ENCODE measurements around the gene FOXP1. TPM values are rescaled to one million over a fixed set of nuclear protein-coding genes. Genes with fewer than 3 reads are reported as not detected.

The FOXP1 gene
- total RNA-seq, 2 donors from 2014 or later = 377 to 395 TPM

GRCh38 chr3:71461749-71462483 lies 121.6 kb downstream of the FOXP1 start:
- no peak for DNase-seq
- peak overlapping the region; percentile 95 for H3K27ac Mint-ChIP-seq
- no peak for ATAC-seq
- H3K4me1 Mint-ChIP-seq = peaks cover 44% of the 10 kb centered on the region
- H3K27me3 Mint-ChIP-seq = no peaks in the 10 kb centered on the region
- peaks cover 10% of the 10 kb centered on the region for H3K36me3 Mint-ChIP-seq (ENCODE audit: low read depth)
- H3K4me3 Mint-ChIP-seq = no peak overlapping the region
- no peaks in the 10 kb centered on the region for H3K9me3 ChIP-seq (ENCODE audit: control insufficient read depth, low read length, poor library complexity, severe bottlenecking)

DNA sequence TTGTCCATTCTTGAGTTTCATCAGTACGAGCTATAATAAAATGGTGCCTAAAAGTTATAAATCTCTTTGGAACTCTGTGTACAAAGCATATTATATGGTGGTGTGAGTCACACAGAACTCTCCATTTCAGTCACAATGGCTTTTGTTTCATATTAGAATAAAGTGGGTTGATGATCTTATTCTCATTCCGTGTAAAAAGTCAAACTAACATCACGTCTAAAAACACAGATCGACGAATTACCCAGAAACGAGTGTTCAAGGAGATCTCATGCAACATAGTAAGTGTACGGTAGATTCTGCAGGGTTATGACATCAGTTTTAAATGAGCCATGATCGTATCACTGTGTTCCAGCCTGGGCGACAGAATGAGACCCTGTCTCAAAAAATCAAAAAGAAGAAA lies 122.4 kb downstream of the FOXP1 start:
- no peak for DNase-seq
- ATAC-seq = no peak
- H3K4me1 Mint-ChIP-seq = peaks cover 46% of the 10 kb centered on the region
- H3K9me3 ChIP-seq (ENCODE audit: control insufficient read depth, low read length, poor library complexity, severe bottlenecking) = no peaks in the 10 kb centered on the region
- H3K27ac Mint-ChIP-seq = peak overlapping the region; percentile 95
- H3K4me3 Mint-ChIP-seq = peak overlapping the region; percentile 1
- H3K27me3 Mint-ChIP-seq = no peaks in the 10 kb centered on the region
- peaks cover 5% of the 10 kb centered on the region for H3K36me3 Mint-ChIP-seq (ENCODE audit: low read depth)

- no peaks in the 10 kb centered on the region for H3K27me3 Mint-ChIP-seq
- H3K4me3 Mint-ChIP-seq = no peak overlapping the region
- H3K9me3 ChIP-seq (ENCODE audit: control insufficient read depth, low read length, poor library complexity, severe bottlenecking) = no peaks in the 10 kb centered on the region
- H3K36me3 Mint-ChIP-seq (ENCODE audit: low read depth) = peaks cover 6% of the 10 kb centered on the region
- H3K27ac Mint-ChIP-seq = peak overlapping the region; percentile 95
- H3K4me1 Mint-ChIP-seq = peaks cover 59% of the 10 kb centered on the region
- ATAC-seq = no peak
- DNase-seq = no peak
These were observed 124.6 kb downstream of the FOXP1 start for GRCh38 chr3:71458895-71459294.

DNA sequence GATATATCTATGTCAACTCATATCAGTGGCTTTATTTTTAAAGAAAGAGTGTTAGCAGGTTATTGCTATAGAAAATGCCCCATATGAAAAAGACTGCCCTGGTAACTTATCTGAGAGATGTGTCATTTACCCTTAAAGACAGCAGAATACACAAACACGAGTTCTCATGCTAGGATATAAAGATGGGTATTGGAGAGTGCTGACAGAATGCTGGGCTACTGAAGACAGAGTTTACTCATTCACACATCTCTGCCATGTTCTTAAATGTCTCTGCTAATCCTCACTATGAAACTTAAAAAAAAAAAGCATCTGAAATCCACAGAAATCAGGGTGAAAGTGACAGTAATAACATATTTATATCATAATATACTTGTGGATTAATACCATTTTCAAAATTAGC lies 126.7 kb downstream of the FOXP1 start:
- no peaks in the 10 kb centered on the region for H3K9me3 ChIP-seq (ENCODE audit: control insufficient read depth, low read length, poor library complexity, severe bottlenecking)
- H3K4me3 Mint-ChIP-seq = peak overlapping the region; percentile 87

DNA sequence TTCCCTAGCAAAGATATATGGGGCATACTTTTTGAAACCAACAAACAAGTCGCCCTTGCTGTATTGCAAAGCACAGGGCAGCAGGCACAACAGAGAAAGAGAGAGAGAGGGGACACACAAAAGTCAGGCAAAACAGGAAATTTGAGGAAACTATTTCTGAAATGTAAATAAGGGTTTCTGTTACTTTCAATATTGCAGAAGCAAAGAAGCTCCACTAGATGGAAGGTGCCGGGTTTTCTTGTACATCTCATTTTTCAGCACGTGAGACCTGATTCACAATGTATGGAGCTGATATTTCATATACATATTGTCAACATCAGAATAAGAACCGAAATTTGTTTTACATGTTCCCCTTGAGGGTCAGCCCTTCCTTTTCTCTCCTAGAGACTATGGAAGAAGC lies 127.4 kb downstream of the FOXP1 start:
- Mint-ChIP-seq H3K36me3 (ENCODE audit: low read depth) (peaks cover 3% of the 10 kb centered on the region), H3K4me1 (peaks cover 66% of the 10 kb centered on the region), H3K27me3 (no peaks in the 10 kb centered on the region), H3K4me3 (peak overlapping the region; percentile 87), H3K27ac (peak overlapping the region; percentile 95)
- DNase-seq = no peak
- peak; percentile 42 for ATAC-seq
- H3K9me3 ChIP-seq (ENCODE audit: control insufficient read depth, low read length, poor library complexity, severe bottlenecking) = no peaks in the 10 kb centered on the region

More for the DNA sequence above, 126.7 kb downstream of the FOXP1 start:
- no peak for ATAC-seq
- no peaks in the 10 kb centered on the region for H3K27me3 Mint-ChIP-seq
- peak overlapping the region; percentile 95 for H3K27ac Mint-ChIP-seq
- DNase-seq = no peak
- H3K4me1 Mint-ChIP-seq = peaks cover 63% of the 10 kb centered on the region
- peaks cover 2% of the 10 kb centered on the region for H3K36me3 Mint-ChIP-seq (ENCODE audit: low read depth)

DNA sequence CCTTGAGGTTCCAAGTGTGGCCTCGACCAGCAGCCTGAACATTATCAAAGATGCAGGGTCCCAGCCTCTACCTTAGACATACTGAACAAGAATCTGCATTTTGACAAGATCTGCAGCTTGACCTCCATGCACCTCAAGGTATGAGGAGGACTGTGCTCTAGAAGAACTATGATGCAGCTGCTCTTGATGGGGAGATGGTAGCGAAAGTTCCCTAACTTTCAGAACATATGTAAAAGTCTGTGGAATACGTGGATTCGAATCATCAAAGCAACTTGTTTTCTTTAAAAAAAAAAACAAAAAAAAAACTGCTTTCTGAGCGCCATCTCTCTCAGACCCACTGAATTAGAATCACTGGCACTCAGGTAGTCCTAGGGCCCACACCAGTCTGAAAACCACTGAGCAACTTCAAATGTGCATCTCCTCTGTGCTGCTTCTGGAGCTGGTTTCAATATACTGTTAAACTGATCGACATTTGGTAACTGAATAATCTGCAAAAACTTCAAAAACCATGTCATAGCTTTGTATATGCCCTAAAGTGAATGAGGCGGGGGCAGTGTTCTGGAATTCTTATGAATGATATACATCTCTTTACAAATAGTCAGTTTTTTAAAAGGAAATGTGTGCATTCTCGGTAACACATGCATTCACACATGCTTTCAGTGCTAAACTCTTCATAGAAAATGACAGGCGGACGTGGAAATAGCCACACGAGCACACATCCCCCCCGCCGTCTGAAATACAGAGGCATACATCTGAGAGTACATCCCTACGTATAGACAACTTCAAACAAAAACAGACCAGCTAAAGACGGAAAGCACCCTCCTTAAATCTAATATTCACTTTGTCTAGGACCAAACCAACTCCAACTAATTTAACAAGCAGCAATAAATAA lies 128.8 kb downstream of the FOXP1 start:
- peaks cover 5% of the 10 kb centered on the region for H3K36me3 Mint-ChIP-seq (ENCODE audit: low read depth)
- peak overlapping the region; percentile 95 for H3K27ac Mint-ChIP-seq
- DNase-seq = no peak
- no peaks in the 10 kb centered on the region for H3K9me3 ChIP-seq (ENCODE audit: control insufficient read depth, low read length, poor library complexity, severe bottlenecking)
- H3K4me3 Mint-ChIP-seq = peak overlapping the region; percentile 87
- peaks cover 71% of the 10 kb centered on the region for H3K4me1 Mint-ChIP-seq
- ATAC-seq = peak; percentile 53
- no peaks in the 10 kb centered on the region for H3K27me3 Mint-ChIP-seq

- Mint-ChIP-seq H3K4me3 (peak overlapping the region; percentile 82), H3K36me3 (ENCODE audit: low read depth) (peaks cover 5% of the 10 kb centered on the region), H3K27me3 (no peaks in the 10 kb centered on the region), H3K4me1 (peaks cover 73% of the 10 kb centered on the region), H3K27ac (peak overlapping the region; percentile 95)
- H3K9me3 ChIP-seq (ENCODE audit: control insufficient read depth, low read length, poor library complexity, severe bottlenecking) = no peaks in the 10 kb centered on the region
- peak; percentile 70 for ATAC-seq
- no peak for DNase-seq
These were observed 129.6 kb downstream of the FOXP1 start for GRCh38 chr3:71453822-71454511.

DNA sequence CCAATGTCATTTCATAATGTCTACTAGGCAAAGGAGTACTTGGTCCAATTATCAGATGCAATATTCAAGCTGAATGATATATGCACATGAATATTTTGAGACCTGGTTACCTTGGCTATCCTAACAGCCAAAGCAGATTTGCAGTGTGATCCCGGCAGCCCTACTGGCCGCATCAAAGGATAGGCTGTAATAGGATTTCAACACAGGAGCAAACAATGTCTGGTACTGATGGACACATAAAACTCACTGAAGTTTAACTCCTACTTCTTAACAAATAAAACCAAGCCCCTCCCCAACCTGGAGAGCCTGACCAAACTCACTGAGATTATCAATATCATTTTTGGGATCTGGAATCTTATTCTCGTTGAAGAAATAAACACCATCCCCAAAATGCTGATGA lies 130.2 kb downstream of the FOXP1 start:
- ATAC-seq = no peak
- no peaks in the 10 kb centered on the region for H3K9me3 ChIP-seq (ENCODE audit: control insufficient read depth, low read length, poor library complexity, severe bottlenecking)
- Mint-ChIP-seq H3K27me3 (no peaks in the 10 kb centered on the region), H3K27ac (peak overlapping the region; percentile 95), H3K4me3 (no peak overlapping the region), H3K4me1 (peaks cover 73% of the 10 kb centered on the region), H3K36me3 (ENCODE audit: low read depth) (peaks cover 5% of the 10 kb centered on the region)
- DNase-seq = no peak

GRCh38 chr3:71451812-71452211 lies 131.7 kb downstream of the FOXP1 start:
- no peaks in the 10 kb centered on the region for H3K27me3 Mint-ChIP-seq
- H3K36me3 Mint-ChIP-seq (ENCODE audit: low read depth) = peaks cover 5% of the 10 kb centered on the region
- H3K4me1 Mint-ChIP-seq = peaks cover 72% of the 10 kb centered on the region
- H3K27ac Mint-ChIP-seq = peak overlapping the region; percentile 95
- H3K4me3 Mint-ChIP-seq = peak overlapping the region; percentile 62
- H3K9me3 ChIP-seq (ENCODE audit: control insufficient read depth, low read length, poor library complexity, severe bottlenecking) = no peaks in the 10 kb centered on the region
- ATAC-seq = no peak
- DNase-seq = no peak

GRCh38 chr3:71451060-71451459 lies 132.5 kb downstream of the FOXP1 start:
- peaks cover 71% of the 10 kb centered on the region for H3K4me1 Mint-ChIP-seq
- DNase-seq (no peak), ATAC-seq (no peak)
- peaks cover 5% of the 10 kb centered on the region for H3K36me3 Mint-ChIP-seq (ENCODE audit: low read depth)
- peak overlapping the region; percentile 95 for H3K27ac Mint-ChIP-seq
- no peaks in the 10 kb centered on the region for H3K9me3 ChIP-seq (ENCODE audit: control insufficient read depth, low read length, poor library complexity, severe bottlenecking)
- no peaks in the 10 kb centered on the region for H3K27me3 Mint-ChIP-seq
- H3K4me3 Mint-ChIP-seq = peak overlapping the region; percentile 79

DNA sequence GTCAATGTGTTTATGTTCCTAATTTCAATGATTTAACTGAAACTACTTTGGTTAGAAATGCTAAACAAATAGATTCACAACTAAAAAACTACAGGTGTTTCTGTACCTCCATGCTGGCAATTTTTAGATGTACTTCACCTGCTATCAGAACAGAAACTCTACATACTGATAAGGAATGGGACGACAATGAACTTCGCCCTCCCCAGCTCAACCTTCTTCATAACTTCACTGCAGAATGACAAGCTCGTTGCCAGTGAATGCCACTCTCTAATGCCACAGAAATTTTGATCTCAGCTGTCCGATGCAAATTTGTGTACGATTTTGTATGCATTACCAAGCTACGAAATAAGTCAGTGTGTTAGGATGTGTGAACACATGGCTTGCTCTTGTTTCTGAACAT lies 133.4 kb downstream of the FOXP1 start:
- Mint-ChIP-seq H3K27ac (peak overlapping the region; percentile 95), H3K36me3 (ENCODE audit: low read depth) (peaks cover 5% of the 10 kb centered on the region), H3K4me1 (peaks cover 66% of the 10 kb centered on the region), H3K4me3 (peak overlapping the region; percentile 21), H3K27me3 (no peaks in the 10 kb centered on the region)
- ATAC-seq = no peak
- H3K9me3 ChIP-seq (ENCODE audit: control insufficient read depth, low read length, poor library complexity, severe bottlenecking) = no peaks in the 10 kb centered on the region
- DNase-seq = no peak

DNA sequence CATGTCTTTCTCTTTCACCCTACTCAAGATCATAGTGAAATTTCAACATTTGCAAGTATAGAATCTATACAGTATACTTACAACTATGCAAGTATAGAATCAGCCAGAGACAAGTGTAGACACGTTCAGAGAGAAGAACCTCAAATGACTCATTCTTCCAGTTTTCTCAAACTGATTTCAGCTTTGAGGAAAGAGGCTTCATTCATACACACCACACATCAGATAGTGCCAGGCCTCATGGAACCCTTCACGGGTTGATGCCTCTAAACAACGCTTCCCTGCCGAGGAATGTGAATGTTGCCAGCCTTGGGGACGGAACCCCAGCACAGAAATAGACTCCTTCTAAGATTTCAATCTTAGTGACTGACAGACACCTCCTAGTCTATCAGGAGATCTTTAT lies 135.7 kb downstream of the FOXP1 start:
- peaks cover 4% of the 10 kb centered on the region for H3K36me3 Mint-ChIP-seq (ENCODE audit: low read depth)
- H3K4me1 Mint-ChIP-seq = peaks cover 68% of the 10 kb centered on the region
- ATAC-seq = no peak
- H3K27me3 Mint-ChIP-seq = no peaks in the 10 kb centered on the region
- DNase-seq = no peak
- peak overlapping the region; percentile 15 for H3K4me3 Mint-ChIP-seq
- H3K27ac Mint-ChIP-seq = peak overlapping the region; percentile 98
- H3K9me3 ChIP-seq (ENCODE audit: control insufficient read depth, low read length, poor library complexity, severe bottlenecking) = no peaks in the 10 kb centered on the region

DNA sequence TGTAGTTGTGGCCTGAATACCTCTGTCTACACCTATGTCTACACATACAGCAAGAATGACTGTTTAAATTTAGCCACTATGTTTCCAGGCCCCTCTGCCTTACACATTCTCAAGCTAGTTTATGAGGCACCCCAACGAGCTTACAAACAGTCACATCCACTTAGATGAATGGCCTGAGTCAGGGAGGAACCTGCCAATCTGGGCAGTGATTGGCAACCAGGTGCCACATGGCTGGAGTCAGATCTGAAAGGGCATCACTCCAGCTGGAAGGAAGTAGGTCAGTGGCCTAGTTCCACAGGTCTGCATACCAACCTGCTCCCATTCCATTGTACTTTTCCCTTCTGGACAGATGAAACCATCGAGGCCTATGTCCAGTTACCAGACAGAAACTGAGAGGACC lies 136.3 kb downstream of the FOXP1 start:
- no peak for ATAC-seq

More for the DNA sequence above, 136.3 kb downstream of the FOXP1 start:
- DNase-seq = no peak
- Mint-ChIP-seq H3K4me3 (peak overlapping the region; percentile 37), H3K27ac (peak overlapping the region; percentile 98), H3K36me3 (ENCODE audit: low read depth) (peaks cover 4% of the 10 kb centered on the region), H3K27me3 (no peaks in the 10 kb centered on the region), H3K4me1 (peaks cover 68% of the 10 kb centered on the region)
- no peaks in the 10 kb centered on the region for H3K9me3 ChIP-seq (ENCODE audit: control insufficient read depth, low read length, poor library complexity, severe bottlenecking)
